GM15510 (cell line): ENCODE data around the gene SCRN2.

Experiments
- POLR2A ChIP-seq: IDR thresholded peaks from 3 replicates; pipeline ENCODE4 v1.6.1; 2011; ENCODE audit warnings: borderline replicate concordance; ENCODE audit not compliant: insufficient read length; ENCODE audit errors: extremely low read depth

The SCRN2 gene

GRCh38 chr17:47821424-47822391 lies 19.4 kb downstream of the SCRN2 start, which contains the start of gene OSBPL7:
TSS of gene OSBPL7 (minus strand) at chr17:47821794. CDS start at chr17:47820278, 1,516 bp downstream.
- TF ChIP-seq POLR2A = peak; percentile 80

GRCh38 chr17:47821031-47821423 lies 20.0 kb downstream of the SCRN2 start:
- TF ChIP-seq POLR2A = no peak

- no peak for TF ChIP-seq POLR2A
Measured at GRCh38 chr17:47820033-47820789, 20.9 kb downstream of the SCRN2 start.

- TF ChIP-seq POLR2A = no peak
Measured at GRCh38 chr17:47819475-47819874, 21.6 kb downstream of the SCRN2 start.

- TF ChIP-seq POLR2A = no peak
Measured at GRCh38 chr17:47818002-47818695, 22.9 kb downstream of the SCRN2 start.

- no peak for TF ChIP-seq POLR2A
Measured at GRCh38 chr17:47816947-47817346, 24.1 kb downstream of the SCRN2 start.

GRCh38 chr17:47816111-47816735 lies 24.9 kb downstream of the SCRN2 start:
- TF ChIP-seq POLR2A = no peak

GRCh38 chr17:47815106-47815918 lies 25.8 kb downstream of the SCRN2 start:
- TF ChIP-seq POLR2A = no peak

- TF ChIP-seq POLR2A = no peak
Measured at GRCh38 chr17:47813512-47814031, 27.5 kb downstream of the SCRN2 start.

GRCh38 chr17:47813077-47813476 lies 28.0 kb downstream of the SCRN2 start:
- TF ChIP-seq POLR2A = no peak

GRCh38 chr17:47812146-47812920 lies 28.7 kb downstream of the SCRN2 start:
- TF ChIP-seq POLR2A = no peak

- TF ChIP-seq POLR2A = no peak
Measured at GRCh38 chr17:47811709-47812108, 29.4 kb downstream of the SCRN2 start.

GRCh38 chr17:47810901-47811635 lies 30.0 kb downstream of the SCRN2 start:
- TF ChIP-seq POLR2A = no peak
